ENCODE data around the gene STT3B.

GRCh38 chr3:31516757-31517156 is 16.0 kb upstream of the STT3B start:
- no peak for TF ChIP-seq CTCF (IDR thresholded peaks at IDR 0.05)
- no peak for TF ChIP-seq ZFX (IDR thresholded peaks at IDR 0.05; ENCODE audit: borderline replicate concordance)

All from 22Rv1 (cell line).